K562 (cell line): ENCODE results near the gene PNISR. TPM values are rescaled to one million over a fixed set of nuclear protein-coding genes. Genes with fewer than 3 reads are reported as not detected.

Experiments
- BDP1 ChIP-seq: IDR thresholded peaks from 3 replicates; pipeline ENCODE4 v1.6.1; 2011; ENCODE audit not compliant: insufficient read length, insufficient read depth
- CLOCK ChIP-seq: fragments of 250-450 bp; sonication (Bioruptor Pico); IDR thresholded peaks from 2 replicates; pipeline ENCODE4 v1.4.0; 2020; ENCODE audit warnings: mild to moderate bottlenecking, moderate library complexity, borderline replicate concordance
- ETS2 ChIP-seq: IDR thresholded peaks from 2 replicates; pipeline ENCODE4 v1.6.1; 2016; ENCODE audit warnings: borderline replicate concordance, missing genetic modification characterization, mild to moderate bottlenecking, moderate library complexity, missing compliant biosample characterization; ENCODE audit not compliant: poor library complexity, severe bottlenecking
- PHF8 ChIP-seq: fragments of 200-600 bp; sonication (generic); IDR thresholded peaks from 2 replicates; pipeline ENCODE4 v1.6.1; 2012; ENCODE audit warnings: mixed run types, mild to moderate bottlenecking, inconsistent platforms, low read length, moderate library complexity, borderline replicate concordance
- PRPF4 ChIP-seq: fragments of 200-400 bp; formaldehyde crosslinking; IDR thresholded peaks from one replicate; pipeline ENCODE4 v1.6.1; 2017; ENCODE audit warnings: low read length, low read depth, mild to moderate bottlenecking; ENCODE audit not compliant: insufficient read depth, poor library complexity, severe bottlenecking
- RBM17 ChIP-seq: fragments of 200-400 bp; formaldehyde crosslinking; IDR thresholded peaks from 2 replicates; pipeline ENCODE4 v1.6.1; 2017; ENCODE audit warnings: low read depth, mild to moderate bottlenecking, low read length, borderline replicate concordance
- SREBF2 ChIP-seq: sonication (generic); formaldehyde crosslinking; IDR thresholded peaks from 2 replicates; pipeline ENCODE4 v1.4.0; 2020; ENCODE audit warnings: mild to moderate bottlenecking, missing genetic modification reagents
- TOE1 ChIP-seq, 2 experiments: fragments of 450-650 bp in 1 of 2; sonication (generic) in 1 of 2; formaldehyde crosslinking in 1 of 2; IDR thresholded peaks; 2 replicates each; pipeline versions ENCODE4 v1.7.1 to v1.8.0; 2016 to 2022; ENCODE audit warnings: borderline replicate concordance in 2 of 2, mild to moderate bottlenecking in 2 of 2, antibody characterized with exemption in 1 of 2, inconsistent platforms in 1 of 2, low read depth in 1 of 2, missing genetic modification reagents in 1 of 2, moderate library complexity in 1 of 2
- ZNF384 ChIP-seq: IDR thresholded peaks from 2 replicates; pipeline ENCODE4 v1.6.1; 2012; ENCODE audit warnings: low read depth, low read length, improper control_type of control experiment
- ZNF695 ChIP-seq: fragments of 450-650 bp; formaldehyde crosslinking; IDR thresholded peaks from 2 replicates; pipeline ENCODE4 v1.4.0; 2020; ENCODE audit warnings: mild to moderate bottlenecking, moderate library complexity
- polyA plus RNA-seq, 8 experiments: library from polyadenylated mRNA; depleted of rRNA in 4 of 8; stranded (reverse) in 5 of 8; unstranded in 3 of 8; fragments of >200 nt; fragmentation: Nextera tagmentation in 2 of 8; fragmentation: Illumina TruSeq in 1 of 8; extraction: Ambion mirVana in 2 of 8; extraction: Trizol in 1 of 8; gene quantifications; 2 replicates each; pipeline versions ENCODE4 v1.2.1 to v1.2.3, GENCODE V29; 2011 to 2014; ENCODE audit warnings: inconsistent platforms in 1 of 8, missing spikeins in 1 of 8
- total RNA-seq, 7 experiments: library from RNA; depleted of rRNA in 6 of 7; stranded (reverse); fragments of >200 nt in 6 of 7; fragmentation: Illumina TruSeq in 2 of 7; extraction: Trizol in 2 of 7; gene quantifications; 2 replicates each; pipeline versions ENCODE4 v1.2.1 to v1.2.3, GENCODE V29; 2011 to 2021; ENCODE audit warnings: low replicate concordance in 1 of 7
- TF ChIP-seq, protein P1 (sequence below), 2 experiments: fragments of 450-650 bp in 1 of 2; sonication (generic) in 1 of 2; formaldehyde crosslinking in 1 of 2; IDR thresholded peaks; 2 replicates each; pipeline versions ENCODE4 v1.7.1 to v1.9.0; 2016 to 2022; ENCODE audit warnings: inconsistent platforms in 1 of 2, mild to moderate bottlenecking in 1 of 2, missing genetic modification reagents in 1 of 2

Gene PNISR
- total and polyA plus RNA-seq, 9 of the 15 experiments (the other 6 are each of a cell fraction or from before 2014, with no cell fraction given): 97.4 to 206 (median 131) TPM

- TF ChIP-seq, protein P1, sequence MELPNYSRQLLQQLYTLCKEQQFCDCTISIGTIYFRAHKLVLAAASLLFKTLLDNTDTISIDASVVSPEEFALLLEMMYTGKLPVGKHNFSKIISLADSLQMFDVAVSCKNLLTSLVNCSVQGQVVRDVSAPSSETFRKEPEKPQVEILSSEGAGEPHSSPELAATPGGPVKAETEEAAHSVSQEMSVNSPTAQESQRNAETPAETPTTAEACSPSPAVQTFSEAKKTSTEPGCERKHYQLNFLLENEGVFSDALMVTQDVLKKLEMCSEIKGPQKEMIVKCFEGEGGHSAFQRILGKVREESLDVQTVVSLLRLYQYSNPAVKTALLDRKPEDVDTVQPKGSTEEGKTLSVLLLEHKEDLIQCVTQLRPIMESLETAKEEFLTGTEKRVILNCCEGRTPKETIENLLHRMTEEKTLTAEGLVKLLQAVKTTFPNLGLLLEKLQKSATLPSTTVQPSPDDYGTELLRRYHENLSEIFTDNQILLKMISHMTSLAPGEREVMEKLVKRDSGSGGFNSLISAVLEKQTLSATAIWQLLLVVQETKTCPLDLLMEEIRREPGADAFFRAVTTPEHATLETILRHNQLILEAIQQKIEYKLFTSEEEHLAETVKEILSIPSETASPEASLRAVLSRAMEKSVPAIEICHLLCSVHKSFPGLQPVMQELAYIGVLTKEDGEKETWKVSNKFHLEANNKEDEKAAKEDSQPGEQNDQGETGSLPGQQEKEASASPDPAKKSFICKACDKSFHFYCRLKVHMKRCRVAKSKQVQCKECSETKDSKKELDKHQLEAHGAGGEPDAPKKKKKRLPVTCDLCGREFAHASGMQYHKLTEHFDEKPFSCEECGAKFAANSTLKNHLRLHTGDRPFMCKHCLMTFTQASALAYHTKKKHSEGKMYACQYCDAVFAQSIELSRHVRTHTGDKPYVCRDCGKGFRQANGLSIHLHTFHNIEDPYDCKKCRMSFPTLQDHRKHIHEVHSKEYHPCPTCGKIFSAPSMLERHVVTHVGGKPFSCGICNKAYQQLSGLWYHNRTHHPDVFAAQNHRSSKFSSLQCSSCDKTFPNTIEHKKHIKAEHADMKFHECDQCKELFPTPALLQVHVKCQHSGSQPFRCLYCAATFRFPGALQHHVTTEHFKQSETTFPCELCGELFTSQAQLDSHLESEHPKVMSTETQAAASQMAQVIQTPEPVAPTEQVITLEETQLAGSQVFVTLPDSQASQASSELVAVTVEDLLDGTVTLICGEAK (IDR thresholded peaks at IDR 0.05): peak; percentile 96
- TF ChIP-seq, protein P1 (CRISPR knock-in tag; IDR thresholded peaks at IDR 0.05): no peak
- TF ChIP-seq ETS2 (tag) (no peak), ZNF384 (peak; percentile 97), RBM17 (no peak), PRPF4 (no peak), BDP1 (no peak), SREBF2 (CRISPR knock-in tag) (no peak), CLOCK (CRISPR knock-in tag) (no peak), TOE1 (IDR thresholded peaks at IDR 0.05; ENCODE audit: borderline replicate concordance) (no peak), TOE1 (CRISPR knock-in tag; IDR thresholded peaks at IDR 0.05; ENCODE audit: borderline replicate concordance, low read depth) (no peak), PHF8 (peak; percentile 88), ZNF695 (CRISPR knock-in tag) (no peak)
Observed at GRCh38 chr6:99393698-99394531, 31.2 kb downstream of the PNISR start, which contains the start of gene COQ3 (continued).
